ENCODE measurements around the gene LIN7A.
"Not testable (repeated sequence)": the region's sequence is repeated elsewhere in the genome, so short reads cannot be mapped to it uniquely, and the experiment has no call there.

The LIN7A gene

DNA sequence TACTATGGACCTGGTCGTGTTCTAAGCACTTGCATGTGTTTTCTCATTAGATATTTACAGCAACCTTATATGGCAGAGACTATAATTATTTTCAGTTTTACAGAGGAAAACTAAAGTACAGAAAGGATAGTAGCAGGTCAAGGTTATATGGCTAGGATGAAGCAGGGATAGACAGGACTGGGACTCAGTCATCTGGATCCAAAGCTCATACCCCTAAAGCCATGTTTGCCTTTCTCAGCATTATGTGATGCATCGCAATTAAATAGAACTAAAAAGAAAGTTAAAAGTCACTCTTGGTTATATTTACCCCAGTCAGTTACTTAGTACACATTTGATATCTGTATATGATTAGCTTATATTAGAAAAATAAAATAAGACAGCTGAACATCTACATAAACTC, 13.3 kb downstream of the LIN7A start:
- in situ Hi-C loops (cut with MboI; ENCODE audit: low sequenced_read_pairs): no loop called here

DNA sequence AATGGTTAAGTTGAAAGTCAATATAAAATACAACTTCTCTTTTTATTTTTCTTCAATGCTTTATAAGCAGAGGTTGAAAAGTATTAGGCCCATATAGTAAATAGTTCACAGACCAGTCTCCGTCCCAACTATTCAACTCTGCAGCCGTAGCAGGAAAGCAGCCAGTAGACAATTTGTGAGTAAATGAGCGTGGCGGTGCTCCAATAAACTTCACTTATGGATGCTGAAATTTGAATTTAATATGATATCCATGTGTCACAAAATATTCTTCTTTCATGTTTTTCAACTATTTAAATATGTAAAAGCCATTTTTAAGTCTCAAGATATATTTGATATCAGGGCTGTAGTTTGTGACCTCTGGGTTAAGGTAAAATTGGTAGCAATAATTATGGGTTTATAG, 17.7 kb downstream of the LIN7A start:
- in situ Hi-C loops (cut with MboI; ENCODE audit: low sequenced_read_pairs): no loop called here

DNA sequence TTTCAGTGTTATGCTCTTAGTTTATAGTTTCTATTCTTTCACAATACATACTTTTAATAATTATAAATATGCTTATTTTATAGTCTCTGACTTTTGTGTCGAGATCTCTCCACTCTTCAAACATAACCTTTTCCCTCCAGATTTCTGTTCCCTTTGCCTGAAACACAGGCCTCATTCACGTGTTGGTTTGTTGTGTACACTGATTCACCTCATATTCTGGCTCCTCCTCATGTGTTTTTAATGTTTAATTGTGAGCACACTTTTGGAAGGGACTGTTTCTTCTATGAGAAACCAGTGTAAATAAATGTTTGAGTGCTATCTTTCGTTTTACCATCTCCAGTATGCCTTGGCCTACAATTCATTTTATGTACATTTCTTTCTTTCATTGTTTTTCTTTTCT, 20.1 kb downstream of the LIN7A start:
- in situ Hi-C loops (cut with MboI; ENCODE audit: low sequenced_read_pairs): no loop called here

DNA sequence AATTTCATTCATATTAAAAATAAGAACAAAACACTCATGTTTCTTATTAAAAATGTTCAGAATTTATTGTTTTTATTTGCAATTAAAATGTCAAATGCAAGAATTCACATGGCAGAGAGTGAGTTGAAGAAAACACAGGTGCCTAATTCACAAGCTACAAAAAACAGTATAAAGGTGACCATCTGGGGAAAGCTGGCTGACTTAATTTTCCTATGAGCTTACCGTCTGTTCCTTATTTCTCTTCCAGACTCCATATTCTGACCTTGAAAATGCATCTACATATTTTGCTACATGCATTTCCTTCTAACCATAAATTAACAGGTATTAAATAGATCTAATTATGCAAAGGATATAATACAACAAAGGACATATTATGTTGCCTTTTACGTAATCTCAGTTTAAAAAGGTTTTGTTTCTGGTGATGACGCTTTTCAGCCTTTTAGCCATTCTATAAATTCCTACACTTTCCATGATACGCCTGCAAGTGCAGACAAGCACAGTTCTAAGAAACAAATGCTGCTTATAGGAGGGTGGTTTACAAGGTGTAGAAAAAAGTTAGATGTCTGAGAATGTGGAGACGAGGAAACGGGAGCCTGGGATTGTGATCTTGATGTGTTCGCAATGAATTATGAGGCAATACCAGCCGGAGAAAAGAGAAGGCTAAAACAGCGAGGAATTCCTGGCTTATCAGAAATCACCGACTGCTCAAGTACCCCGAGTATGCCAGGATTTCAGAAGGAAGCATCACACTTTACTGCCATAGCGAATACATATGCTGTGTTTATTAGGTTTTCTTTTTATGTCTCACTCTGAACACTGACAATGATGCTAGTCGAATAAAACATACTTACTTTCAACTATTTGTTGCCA, 24.6 kb downstream of the LIN7A start:
- in situ Hi-C loops (cut with MboI; ENCODE audit: low sequenced_read_pairs): no loop called here

DNA sequence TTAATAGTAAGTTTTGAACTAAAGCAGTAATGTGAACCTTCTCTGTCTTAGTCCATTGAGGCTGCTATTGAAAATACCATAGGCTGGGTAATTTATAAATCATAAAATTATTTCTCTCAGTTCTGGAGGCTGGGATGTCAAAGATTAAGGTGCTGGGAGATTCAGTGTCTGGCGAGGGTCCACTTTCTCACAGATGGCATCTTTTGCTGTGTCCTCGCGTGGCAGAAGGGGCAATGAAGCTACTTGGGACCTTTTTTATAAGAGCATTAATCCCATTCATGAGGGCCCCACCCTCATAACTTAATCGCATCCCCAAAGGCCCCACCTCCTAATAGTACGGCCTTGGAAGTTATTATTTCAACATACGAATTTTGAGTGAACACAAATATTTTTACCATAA, 28.4 kb downstream of the LIN7A start:
- in situ Hi-C loops (cut with MboI; ENCODE audit: low sequenced_read_pairs): no loop called here

DNA sequence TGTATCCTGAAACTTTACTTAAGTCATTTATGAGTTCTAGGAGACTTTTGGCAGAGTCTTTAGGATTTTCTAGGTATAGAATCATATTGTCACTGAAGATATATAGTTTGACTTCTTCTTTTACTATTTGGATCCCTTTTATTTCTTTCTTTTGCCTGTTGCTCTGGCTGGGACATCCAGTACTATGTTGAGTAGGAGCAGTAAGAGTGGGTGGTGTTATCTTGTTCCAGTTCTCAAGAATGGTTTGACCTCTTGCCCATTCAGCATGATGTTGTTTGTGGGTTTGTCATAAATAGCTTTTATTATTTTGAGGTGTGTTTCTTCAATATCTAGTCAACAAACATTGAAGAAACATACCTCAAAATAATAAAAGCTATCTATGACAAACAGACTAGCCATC, 35.0 kb downstream of the LIN7A start:
- in situ Hi-C loops (cut with MboI; ENCODE audit: low sequenced_read_pairs): no loop called here

DNA sequence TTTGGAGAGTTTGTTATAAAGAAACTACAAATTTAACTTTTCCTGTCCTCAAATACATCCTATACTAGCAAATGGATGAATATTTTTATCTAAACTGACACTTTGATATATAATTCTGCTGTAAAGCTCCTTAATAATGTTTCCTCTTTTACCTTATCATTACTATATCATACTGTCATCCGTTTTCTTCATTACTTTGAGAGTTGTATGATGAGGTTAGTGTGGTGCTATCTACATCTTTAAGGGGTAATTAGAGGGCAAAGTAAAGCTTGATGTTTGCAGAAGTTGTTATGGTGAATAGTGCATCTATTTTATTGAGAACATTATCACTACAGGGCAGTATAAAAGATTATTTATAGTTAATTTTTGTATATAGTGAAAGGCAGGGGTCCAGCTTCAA, 36.1 kb downstream of the LIN7A start:
- in situ Hi-C loops (cut with MboI; ENCODE audit: low sequenced_read_pairs): no loop called here

DNA sequence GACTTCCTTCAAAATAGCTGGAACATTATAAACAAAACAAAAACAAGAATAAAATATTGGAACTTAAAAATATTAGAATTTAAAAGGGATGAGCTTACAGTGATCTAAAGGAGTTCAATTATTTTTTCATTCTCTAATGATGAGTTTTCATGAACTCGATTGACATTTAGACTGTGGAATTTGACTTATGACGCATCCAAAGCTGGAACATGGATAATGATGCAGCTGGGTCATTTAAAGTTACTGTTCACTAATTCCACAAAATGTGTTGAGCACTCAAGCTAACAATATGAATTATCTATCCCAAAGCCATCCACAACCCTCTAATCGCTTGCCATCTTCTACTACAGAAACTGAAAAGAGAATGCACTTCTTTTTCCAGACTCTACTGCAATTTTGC, 42.5 kb downstream of the LIN7A start:
- in situ Hi-C loops (cut with MboI; ENCODE audit: low sequenced_read_pairs): no loop called here

DNA sequence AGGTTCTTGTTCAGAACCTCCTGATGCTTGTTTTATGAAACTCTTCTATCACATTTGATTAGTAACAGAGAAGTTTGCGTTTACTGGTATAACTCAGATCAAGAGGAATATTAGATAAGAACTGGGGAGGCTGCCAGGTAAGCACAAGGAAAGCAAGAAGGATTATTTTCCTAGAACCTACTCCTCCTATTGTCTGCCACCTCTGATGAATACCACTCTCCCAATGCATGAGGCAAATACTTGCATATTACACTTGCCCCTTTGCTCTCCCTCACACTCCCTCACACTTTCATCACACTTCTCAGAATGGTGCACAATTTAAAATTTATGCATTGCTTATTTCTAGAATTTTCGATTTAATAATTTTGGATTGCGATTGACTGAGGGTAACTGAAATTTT, 43.6 kb downstream of the LIN7A start:
- in situ Hi-C loops (cut with MboI; ENCODE audit: low sequenced_read_pairs): no loop called here

DNA sequence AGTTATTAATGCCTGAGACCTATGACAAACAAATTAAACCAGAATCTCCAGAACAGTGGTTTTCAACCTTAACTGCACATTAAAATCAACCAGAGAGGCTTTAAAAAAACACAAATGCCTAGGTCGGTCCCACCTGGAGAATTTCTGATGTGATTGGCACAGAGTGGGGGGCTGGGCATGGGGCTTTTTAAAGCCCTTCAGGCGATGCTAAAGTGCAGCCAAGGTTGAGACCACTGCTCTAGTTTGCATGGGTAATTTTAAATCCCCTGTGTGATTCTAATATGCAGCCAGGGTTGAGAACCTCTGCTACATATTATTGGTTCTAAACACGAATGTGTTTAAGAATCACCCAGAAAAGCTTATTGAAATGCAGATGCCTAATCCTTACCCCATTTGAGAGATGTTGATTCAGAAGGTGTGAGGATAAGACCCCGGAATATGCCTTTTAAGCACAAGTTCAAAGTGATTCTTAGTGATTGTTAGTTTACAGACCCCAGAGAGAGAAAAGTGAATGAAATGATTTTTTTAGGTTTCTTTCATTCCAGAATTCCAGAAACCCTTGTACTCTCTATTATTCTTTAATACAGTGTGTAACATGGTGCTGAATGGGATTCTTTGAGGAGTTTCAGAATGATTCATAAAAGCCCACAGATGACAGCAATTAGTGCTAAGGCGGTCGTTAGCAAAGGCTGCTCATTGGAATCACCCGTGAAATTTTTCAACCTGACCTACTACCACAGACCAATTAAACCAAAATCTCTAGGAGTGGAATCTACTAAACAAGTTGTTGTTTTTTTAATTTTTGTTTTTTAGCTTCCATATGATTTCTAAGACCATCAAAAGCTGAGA, 44.9 kb downstream of the LIN7A start:
- in situ Hi-C loops (cut with MboI; ENCODE audit: low sequenced_read_pairs): no loop called here

DNA sequence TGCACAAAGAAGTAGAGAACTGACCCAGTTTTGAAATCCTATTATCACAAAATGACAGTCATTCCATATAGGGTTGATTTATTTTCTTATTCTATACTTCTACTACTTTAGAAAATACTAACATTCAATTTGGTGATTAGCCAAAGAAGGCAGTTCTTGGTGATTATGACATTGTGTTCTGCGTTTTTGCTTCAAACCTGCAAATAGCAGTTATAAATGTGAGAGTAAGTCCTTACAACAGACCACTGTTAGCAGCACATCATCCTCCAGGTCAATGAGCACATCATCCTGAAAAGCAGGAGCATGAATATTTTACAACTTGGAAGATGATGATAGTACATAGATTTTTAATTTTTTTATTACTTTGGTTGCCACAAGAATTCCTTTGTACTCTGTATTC, 53.1 kb downstream of the LIN7A start:
- in situ Hi-C loops (cut with MboI; ENCODE audit: low sequenced_read_pairs): no loop called here

DNA sequence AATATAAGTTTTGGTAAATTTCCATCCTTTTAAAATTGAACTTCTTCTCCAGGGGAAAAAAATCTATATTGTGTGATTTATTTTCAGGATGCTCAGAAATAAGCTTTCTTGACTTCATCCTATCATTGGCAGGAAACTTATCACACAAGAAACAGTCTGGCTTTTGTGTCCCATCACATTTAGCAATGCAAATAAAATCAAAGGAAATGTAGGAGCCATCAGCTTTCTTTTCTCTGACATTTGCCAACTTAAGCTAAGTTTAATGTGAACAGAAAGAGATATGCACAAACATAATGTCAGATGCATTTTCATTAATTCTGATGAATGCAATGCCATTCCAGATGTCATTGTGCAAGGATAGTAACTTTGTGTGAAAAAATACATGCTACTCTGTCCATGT, 56.6 kb downstream of the LIN7A start:
- in situ Hi-C loops (cut with MboI; ENCODE audit: low sequenced_read_pairs): no loop called here

DNA sequence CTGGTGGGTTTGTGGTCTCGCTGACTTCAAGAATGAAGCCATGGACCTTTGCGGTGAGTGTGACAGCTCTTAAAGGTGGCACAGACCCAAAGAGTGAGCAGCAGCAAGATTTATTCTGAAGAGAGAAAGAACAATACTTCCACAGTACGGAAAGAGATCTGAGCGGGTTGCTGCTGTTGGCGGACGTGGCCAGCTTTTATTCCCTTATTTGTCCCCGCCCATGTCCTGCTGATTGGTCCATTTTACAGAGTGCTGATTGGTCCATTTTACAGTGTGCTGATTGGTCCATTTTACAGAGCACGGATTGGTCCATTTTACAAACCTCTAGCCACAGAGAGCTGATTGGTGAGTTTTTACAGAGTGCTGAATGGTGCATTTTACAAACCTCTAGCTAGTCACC, 59.3 kb downstream of the LIN7A start:
- in situ Hi-C loops (cut with MboI; ENCODE audit: low sequenced_read_pairs): not testable (repeated sequence)

DNA sequence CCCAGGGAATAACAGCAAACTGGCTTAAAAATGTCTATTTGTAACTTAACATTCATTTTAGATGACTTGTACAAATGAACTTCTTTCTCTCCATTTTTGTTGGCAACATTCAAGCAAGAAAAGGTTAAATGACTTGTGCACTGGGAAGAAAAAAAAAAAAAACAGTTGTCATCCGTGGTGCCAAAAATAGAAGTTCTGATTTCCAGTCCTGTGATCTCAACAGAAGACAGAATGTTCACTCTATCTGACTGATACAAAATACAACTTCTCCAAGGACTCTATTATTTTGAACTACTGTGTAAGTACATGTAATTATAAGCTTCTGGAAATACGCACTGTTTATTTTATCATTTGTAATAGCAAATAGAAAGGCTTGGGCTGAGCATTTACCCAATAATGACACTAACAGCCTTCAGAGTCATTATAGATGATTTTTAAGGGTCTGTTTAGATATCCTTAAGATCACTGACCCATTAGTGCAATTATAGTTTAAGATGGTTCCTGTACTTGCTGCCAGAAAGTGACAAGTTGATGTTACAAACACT, 59.9 kb downstream of the LIN7A start:
- in situ Hi-C loops (cut with MboI; ENCODE audit: low sequenced_read_pairs): no loop called here

DNA sequence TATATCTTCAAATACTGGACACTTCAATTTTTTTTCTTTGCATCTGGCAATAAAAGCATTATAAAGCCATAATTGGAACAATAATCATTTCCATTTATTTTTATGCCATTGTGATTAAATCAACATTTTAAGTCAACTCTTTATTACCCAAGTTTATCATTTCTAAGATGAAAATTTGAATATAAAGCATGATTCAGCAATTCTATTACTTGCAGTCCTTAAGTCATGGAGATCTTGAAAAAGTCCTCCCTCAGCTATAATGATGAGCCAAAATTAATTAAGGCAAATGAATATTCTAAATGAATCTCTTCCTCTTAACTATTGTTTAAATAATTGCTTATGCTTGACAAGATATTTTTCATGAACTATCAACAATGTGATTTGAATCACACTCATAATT, 65.7 kb downstream of the LIN7A start:
- in situ Hi-C loops (cut with MboI; ENCODE audit: low sequenced_read_pairs): no loop called here

DNA sequence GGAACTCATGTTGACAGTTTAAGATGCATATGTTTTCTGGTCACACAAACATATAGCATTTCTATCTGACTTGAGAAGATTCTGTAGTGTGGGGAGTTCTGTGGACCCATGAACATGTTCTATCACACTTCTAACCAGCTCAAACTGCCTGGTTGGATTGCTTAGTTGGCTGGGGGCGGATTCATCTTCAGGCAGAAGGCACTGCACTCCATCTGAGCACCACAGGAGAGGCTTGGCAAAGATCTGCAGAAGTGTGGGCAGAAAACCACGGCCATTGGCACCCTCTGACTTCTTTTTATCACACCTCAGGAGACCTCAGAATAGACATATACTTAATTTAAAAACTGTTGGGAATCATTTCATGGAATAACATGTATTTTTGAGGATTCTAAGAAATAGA, 68.5 kb downstream of the LIN7A start:
- in situ Hi-C loops (cut with MboI; ENCODE audit: low sequenced_read_pairs): no loop called here

DNA sequence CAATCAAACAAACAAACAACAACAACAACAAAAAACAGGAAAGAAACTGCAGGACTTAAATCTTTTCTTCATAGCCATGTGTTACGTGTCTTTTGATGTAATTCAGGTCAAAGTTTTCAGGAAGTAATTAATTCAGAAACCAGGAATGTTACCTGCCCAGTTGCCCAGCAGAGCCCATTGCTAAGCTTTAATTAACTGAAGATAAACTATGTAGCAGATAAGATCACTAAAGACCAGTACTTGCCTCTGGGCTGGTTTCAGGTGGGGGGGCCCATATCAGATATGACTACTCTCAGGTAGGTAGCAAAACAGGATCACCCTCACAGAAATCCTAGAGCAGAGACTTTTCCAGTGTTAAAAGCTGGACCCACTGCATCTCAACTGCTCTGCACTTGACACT, 69.2 kb downstream of the LIN7A start:
- in situ Hi-C loops (cut with MboI; ENCODE audit: low sequenced_read_pairs): no loop called here

DNA sequence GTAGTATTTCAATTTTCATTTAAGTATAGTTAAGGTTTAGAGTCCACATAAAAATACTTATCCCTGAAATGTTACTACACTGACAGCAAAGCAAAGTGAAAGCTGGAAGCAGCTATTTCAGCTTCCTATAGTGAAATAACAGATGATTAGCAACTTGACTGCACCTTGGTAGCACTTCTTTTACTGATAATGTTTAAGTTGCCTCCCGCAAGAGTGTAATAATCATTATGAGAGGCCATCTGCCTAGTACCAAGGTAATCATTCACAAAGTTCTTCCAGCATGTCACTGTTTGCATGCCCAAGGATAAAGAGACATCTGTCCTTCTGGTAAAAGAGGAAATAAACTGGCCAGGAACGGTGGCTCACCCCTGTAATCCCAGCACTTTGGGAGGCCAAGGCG, 69.8 kb downstream of the LIN7A start:
- in situ Hi-C loops (cut with MboI; ENCODE audit: low sequenced_read_pairs): no loop called here

DNA sequence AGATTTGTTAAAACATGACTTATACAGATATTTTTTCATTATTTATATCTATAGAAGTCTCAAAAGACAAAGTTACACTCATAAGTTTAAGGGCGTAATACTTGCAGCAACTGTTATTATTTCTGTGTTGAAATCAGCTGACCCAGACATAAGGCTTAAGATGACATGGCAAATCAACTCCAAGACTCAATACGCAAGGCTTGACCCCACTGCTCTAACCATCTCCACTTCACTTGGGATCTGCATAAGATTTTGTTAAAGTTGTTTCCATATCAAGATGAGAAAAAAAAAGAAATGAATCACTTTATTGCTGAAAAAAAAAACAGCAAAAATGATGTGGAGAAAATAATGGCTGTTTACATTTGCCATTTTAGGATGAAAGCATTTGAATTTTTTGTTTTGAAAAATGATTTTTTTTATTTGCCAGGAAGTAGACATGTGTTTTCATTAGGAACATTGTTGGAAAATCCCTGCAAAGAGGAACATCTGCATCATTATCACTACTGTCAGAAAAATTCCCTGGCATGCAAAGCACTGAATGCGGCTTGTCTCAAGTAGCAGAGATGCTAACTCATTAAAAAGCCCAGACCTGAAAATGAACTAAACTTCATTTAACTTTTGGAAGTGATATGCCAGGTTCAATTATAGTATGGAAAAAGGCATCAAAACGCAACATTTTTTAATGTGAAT, 73.5 kb downstream of the LIN7A start:
- in situ Hi-C loops (cut with MboI; ENCODE audit: low sequenced_read_pairs): no loop called here

DNA sequence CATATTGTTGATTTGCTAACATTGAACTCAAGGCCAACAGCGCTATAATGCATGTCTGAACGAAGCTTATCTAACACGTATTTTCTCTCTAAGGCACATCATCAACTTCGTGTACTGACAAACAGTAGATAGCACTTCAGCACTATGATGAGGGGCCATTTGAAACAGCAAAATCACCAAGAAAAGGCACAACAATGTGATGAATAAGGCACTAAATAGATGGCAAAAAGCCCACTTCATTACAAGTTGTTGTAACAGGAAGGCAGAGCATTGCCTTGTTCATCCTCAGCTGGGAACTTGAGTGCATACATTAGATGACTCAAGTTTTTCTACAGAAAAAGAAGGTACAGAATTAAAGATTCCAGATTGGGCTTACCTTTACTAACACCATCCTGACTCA, 75.2 kb downstream of the LIN7A start:
- in situ Hi-C loops (cut with MboI; ENCODE audit: low sequenced_read_pairs): no loop called here

DNA sequence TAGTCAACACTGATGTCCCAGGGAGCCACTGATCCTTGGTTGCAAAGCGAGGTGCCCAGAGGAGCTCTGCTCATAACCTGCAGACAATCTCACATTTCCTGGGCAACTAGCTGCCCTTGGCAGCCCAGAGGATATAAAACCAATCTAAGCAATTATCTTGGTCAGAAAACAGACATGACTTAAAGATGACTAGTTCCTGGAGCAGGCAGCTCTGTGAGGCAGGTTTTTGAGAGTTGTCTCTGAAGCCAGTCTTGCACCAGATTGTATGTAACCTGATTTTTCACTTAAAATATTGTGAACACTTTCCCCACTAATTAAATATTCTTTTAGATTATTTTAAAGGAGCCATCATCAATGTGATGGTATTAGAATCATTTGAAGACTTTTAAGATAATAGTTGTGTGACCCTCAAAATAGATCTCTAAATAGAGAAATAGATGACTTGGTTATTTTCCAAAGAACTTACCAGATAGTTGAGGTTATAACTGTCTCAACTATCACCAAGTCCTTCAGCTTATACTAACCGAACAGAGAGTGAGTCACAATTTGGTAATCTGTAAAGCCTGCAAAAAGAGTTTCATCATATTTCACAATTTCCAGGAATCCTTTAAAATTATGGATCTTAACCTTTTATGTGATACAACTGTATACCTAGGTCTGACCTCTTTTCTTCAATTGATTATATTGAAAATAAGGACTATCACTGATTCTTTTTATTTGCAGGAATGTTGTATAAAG, 75.9 kb downstream of the LIN7A start:
- in situ Hi-C loops (cut with MboI; ENCODE audit: low sequenced_read_pairs): no loop called here
